MM.1S (cell line): ENCODE results near the gene RPL36A.

Source experiments
- DNase-seq: peaks from one replicate; pipeline ENCODE4 v3.0.0-alpha.2; 2015
- H2AFZ ChIP-seq: fragments of 300-600 bp; sonication (generic); 2 replicates; pipeline ENCODE4 v1.6.0; 2016; ENCODE audit warnings: antibody characterized with exemption, low read length
- H3F3A ChIP-seq: fragments of 300-600 bp; sonication (generic); 2 replicates; pipeline ENCODE4 v1.6.1; 2016; ENCODE audit warnings: mild to moderate bottlenecking, antibody characterized with exemption, low read length, moderate library complexity, mixed read lengths; ENCODE audit not compliant: insufficient read depth
- H3K27ac ChIP-seq: fragments of 300-600 bp; sonication (generic); 2 replicates; pipeline ENCODE4 v1.5.1; 2016; ENCODE audit warnings: mild to moderate bottlenecking, low read length
- H3K27me3 ChIP-seq: fragments of 300-600 bp; sonication (generic); replicated peaks from 2 replicates; pipeline ENCODE4 v1.6.0; 2016; ENCODE audit warnings: low read length; ENCODE audit not compliant: insufficient read depth
- H3K36me3 ChIP-seq: fragments of 300-600 bp; sonication (generic); replicated peaks from 2 replicates; pipeline ENCODE4 v1.6.1; 2016; ENCODE audit warnings: mild to moderate bottlenecking, low read length, mixed read lengths; ENCODE audit not compliant: insufficient read depth
- H3K4me1 ChIP-seq: fragments of 300-600 bp; sonication (generic); 2 replicates; pipeline ENCODE4 v1.6.1; 2016; ENCODE audit warnings: low read length, mixed read lengths
- H3K4me2 ChIP-seq: fragments of 300-600 bp; sonication (generic); 2 replicates; pipeline ENCODE4 v1.6.0; 2016; ENCODE audit warnings: low read depth, low read length
- H3K4me3 ChIP-seq: fragments of 300-600 bp; sonication (generic); 2 replicates; pipeline ENCODE4 v1.5.1; 2016; ENCODE audit warnings: low read length, mixed read lengths
- H3K79me2 ChIP-seq: fragments of 300-600 bp; sonication (generic); 2 replicates; pipeline ENCODE4 v1.6.1; 2016; ENCODE audit warnings: mixed run types, low read length, mixed read lengths
- H3K9ac ChIP-seq: fragments of 300-600 bp; sonication (generic); 2 replicates; pipeline ENCODE4 v1.6.1; 2016; ENCODE audit warnings: low read length, mixed read lengths
- H3K9me2 ChIP-seq: fragments of 300-600 bp; sonication (generic); replicated peaks from 2 replicates; pipeline ENCODE4 v1.6.1; 2016; ENCODE audit warnings: mild to moderate bottlenecking, low read length, mixed read lengths; ENCODE audit not compliant: insufficient read depth
- H3K9me3 ChIP-seq: fragments of 300-600 bp; sonication (generic); replicated peaks from 2 replicates; pipeline ENCODE4 v1.6.1; 2016; ENCODE audit warnings: mild to moderate bottlenecking, low read length, mixed read lengths; ENCODE audit not compliant: insufficient read depth
- H4K20me1 ChIP-seq: fragments of 300-600 bp; sonication (generic); 2 replicates; pipeline ENCODE4 v1.6.1; 2016; ENCODE audit warnings: mild to moderate bottlenecking, low read length, moderate library complexity, mixed read lengths; ENCODE audit not compliant: insufficient read depth
- EZH2 ChIP-seq: fragments of 300-600 bp; sonication (generic); optimal IDR thresholded peaks from 2 replicates; pipeline ENCODE3; 2017; ENCODE audit warnings: low read depth, mild to moderate bottlenecking, antibody characterized with exemption, low read length, mixed read lengths
- EZH2phosphoT487 ChIP-seq: fragments of 300-600 bp; sonication (generic); IDR thresholded peaks from 2 replicates; pipeline ENCODE4 v1.6.1; 2018; ENCODE audit warnings: antibody characterized with exemption, low read length
- TF ChIP-seq, protein P1 (sequence below): fragments of 300-600 bp; sonication (generic); IDR thresholded peaks from 2 replicates; pipeline ENCODE4 v1.5.1; 2016; ENCODE audit warnings: antibody characterized with exemption, low read length, mixed read lengths

RPL36A gene

DNA sequence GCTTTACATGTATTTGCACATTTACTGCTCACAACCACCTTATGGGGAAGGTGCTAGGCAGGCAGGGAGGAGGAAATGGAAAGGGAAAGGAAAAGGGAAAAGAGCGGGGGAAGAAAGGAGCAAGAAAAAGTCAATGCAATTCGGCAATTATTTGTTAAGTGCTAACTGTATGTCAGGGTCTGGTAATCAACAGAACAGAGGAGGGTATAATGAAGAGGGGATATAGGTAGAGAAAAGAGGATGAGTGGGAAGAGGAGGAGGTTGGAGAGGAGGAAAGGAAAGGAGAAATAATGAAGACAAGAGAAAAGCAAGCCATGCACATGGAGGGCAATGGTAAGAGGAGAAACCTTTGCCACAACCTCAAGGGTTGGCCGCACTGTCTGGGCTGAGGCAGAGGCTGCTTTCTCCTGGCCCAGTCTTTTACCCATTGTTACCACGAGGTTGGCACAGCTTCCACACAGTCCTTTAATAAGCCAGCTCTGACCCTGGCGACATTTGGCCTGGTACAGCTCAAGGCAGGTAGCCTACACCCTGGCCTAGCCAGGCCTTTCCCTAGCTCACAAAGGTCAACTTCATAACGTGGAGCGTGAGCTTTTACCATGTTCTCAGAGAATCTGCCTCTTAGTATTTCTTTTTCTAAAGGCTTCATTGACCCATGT, 5.7 kb upstream of the RPL36A start:
- no peak for DNase-seq
- Histone ChIP-seq H3K9me3 (no peaks in the 10 kb centered on the region), H3K27me3 (no peaks in the 10 kb centered on the region), H3K36me3 (no peaks in the 10 kb centered on the region), H3K9me2 (no peaks in the 10 kb centered on the region), H3K9ac (no peak overlapping the region), H3K27ac (no peak overlapping the region), H3K4me3 (no peak overlapping the region), H3K79me2 (no peaks in the 10 kb centered on the region), H3F3A (peaks cover 7% of the 10 kb centered on the region; the same call in 1 of the 2 replicates), H3K4me2 (peak overlapping the region; percentile 57; the same call in 1 of the 2 replicates), H2AFZ (no peak overlapping the region), H4K20me1 (no peaks in the 10 kb centered on the region), H3K4me1 (peaks cover 16% of the 10 kb centered on the region; the same call in 1 of the 2 replicates)
- no peak for TF ChIP-seq EZH2
- no peak for TF ChIP-seq EZH2phosphoT487
- TF ChIP-seq, protein P1, sequence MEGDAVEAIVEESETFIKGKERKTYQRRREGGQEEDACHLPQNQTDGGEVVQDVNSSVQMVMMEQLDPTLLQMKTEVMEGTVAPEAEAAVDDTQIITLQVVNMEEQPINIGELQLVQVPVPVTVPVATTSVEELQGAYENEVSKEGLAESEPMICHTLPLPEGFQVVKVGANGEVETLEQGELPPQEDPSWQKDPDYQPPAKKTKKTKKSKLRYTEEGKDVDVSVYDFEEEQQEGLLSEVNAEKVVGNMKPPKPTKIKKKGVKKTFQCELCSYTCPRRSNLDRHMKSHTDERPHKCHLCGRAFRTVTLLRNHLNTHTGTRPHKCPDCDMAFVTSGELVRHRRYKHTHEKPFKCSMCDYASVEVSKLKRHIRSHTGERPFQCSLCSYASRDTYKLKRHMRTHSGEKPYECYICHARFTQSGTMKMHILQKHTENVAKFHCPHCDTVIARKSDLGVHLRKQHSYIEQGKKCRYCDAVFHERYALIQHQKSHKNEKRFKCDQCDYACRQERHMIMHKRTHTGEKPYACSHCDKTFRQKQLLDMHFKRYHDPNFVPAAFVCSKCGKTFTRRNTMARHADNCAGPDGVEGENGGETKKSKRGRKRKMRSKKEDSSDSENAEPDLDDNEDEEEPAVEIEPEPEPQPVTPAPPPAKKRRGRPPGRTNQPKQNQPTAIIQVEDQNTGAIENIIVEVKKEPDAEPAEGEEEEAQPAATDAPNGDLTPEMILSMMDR = no peak

DNA sequence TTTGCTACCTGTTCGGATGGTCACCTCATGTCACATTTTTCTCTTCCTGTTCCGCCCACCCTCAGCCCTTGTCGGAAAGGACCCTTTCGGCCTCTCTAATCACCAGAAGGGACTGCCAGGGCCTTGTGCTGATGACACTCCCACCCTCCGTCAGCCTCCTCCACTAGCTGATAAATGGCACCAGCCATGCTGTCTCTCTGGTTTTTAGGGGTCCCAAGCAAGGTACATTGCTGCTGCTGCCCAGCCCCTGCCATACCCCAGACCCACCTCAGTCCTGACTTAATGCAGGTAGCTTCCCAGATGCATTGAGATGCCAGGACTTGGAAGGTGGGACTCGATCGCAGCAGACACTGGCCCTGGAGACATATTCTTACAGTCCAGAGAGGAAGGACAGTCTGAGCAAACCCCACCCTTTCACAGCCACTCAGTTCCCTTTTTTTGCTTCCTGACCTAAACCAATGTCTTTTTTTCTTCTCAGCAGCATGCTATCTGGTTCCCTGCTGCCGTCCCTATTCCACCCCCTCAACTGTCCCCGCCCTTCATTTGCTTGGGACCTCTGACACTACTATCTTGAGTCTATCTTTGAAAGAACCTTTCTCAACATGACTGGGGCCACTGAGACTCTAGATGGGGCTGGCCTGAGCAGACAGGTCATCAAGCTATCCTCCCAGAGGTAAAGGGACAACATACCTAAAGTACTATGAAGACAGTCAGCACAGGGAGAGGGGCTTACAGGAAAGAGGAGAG, 4.8 kb upstream of the RPL36A start, which contains the start of gene BTK:
Gene BTK (minus strand): TSS at position 397 of the 747 bp plus-strand sequence. CDS start 10,907 bp downstream, outside the sequence.
- Histone ChIP-seq H3K27ac (peak within 1 kb of the TSS; percentile 39; the same call in 1 of the 2 replicates), H3K4me2 (peak within 1 kb of the TSS; percentile 57; the same call in 1 of the 2 replicates), H4K20me1 (no peaks in the 10 kb centered on the region), H3K4me1 (peaks cover 16% of the 10 kb centered on the region; the same call in 1 of the 2 replicates), H3K4me3 (peak within 1 kb of the TSS; percentile 32; the same call in 1 of the 2 replicates), H3K36me3 (no peaks in the 10 kb centered on the region), H3F3A (peaks cover 7% of the 10 kb centered on the region; the same call in 1 of the 2 replicates), H3K79me2 (peaks cover 1% of the 10 kb centered on the region), H3K9ac (peak within 1 kb of the TSS; percentile 29; the same call in 1 of the 2 replicates), H3K27me3 (no peaks in the 10 kb centered on the region), H3K9me3 (no peaks in the 10 kb centered on the region), H2AFZ (peak within 1 kb of the TSS; percentile 83), H3K9me2 (no peaks in the 10 kb centered on the region)
- TF ChIP-seq EZH2phosphoT487 = no peak
- TF ChIP-seq EZH2 = no peak
- TF ChIP-seq, protein P1 = no peak
- DNase-seq = no peak

DNA sequence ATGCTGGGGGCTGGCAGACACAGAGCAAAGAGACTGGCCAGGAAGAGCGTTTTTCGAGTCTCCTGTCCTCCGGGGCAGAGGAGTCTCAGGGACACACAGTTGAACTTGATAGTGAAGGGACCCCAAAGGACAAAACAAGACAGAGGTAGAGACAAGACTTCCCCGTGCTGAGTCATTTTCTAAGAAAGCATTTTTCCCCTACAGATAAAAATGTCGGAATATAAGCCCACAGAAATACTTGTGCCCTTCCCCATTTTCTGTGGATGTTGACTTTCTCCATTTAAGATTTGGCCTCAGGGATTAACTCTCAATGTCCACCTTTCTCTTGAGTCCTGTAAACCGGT, 4.3 kb upstream of the RPL36A start:
- H3K4me3 ChIP-seq = 0 out of 2 replicates have a peak overlapping the region, but pooled peaks have one; percentile 25

More for the DNA sequence above, 4.3 kb upstream of the RPL36A start:
- H3K9me3 ChIP-seq = no peaks in the 10 kb centered on the region
- peaks cover 16% of the 10 kb centered on the region; the same call in 1 of the 2 replicates for H3K4me1 ChIP-seq
- no peaks in the 10 kb centered on the region for H4K20me1 ChIP-seq
- no peaks in the 10 kb centered on the region for H3K9me2 ChIP-seq
- H2AFZ ChIP-seq = peak overlapping the region; percentile 83
- peak overlapping the region; percentile 39; the same call in 1 of the 2 replicates for H3K27ac ChIP-seq
- peaks cover 7% of the 10 kb centered on the region; the same call in 1 of the 2 replicates for H3F3A ChIP-seq
- peak overlapping the region; percentile 29; the same call in 1 of the 2 replicates for H3K9ac ChIP-seq
- peaks cover 7% of the 10 kb centered on the region for H3K79me2 ChIP-seq
- DNase-seq = no peak
- TF ChIP-seq, protein P1 = no peak
- TF ChIP-seq EZH2 (no peak), EZH2phosphoT487 (no peak)
- H3K4me2 ChIP-seq = peak overlapping the region; percentile 57; the same call in 1 of the 2 replicates
- H3K36me3 ChIP-seq = 0 out of 2 replicates have a peak, but pooled peaks cover under 1% of the 10 kb centered on the region
- H3K27me3 ChIP-seq = no peaks in the 10 kb centered on the region
